WTC11 (cell line): ENCODE results near the gene CTDSP2. TPM values are rescaled to one million over a fixed set of nuclear protein-coding genes. Genes with fewer than 3 reads are reported as not detected.

Experiments used
- ATAC-seq: fragments of 200-7000 bp; cut with Tn5 transposase; 2 replicates; pipeline ENCODE4 v1.10.0; 2021; ENCODE audit warnings: mild to moderate bottlenecking, moderate library complexity
- CTCF ChIA-PET: fragments of 300-600 bp; sonication (Branson Sonifier 250); formaldehyde crosslinking; loops from one replicate; lab custom pipeline; 2021; ENCODE audit warnings: antibody characterized with exemption; lab: Charles Lee
- POLR2A ChIA-PET: fragments of 350-600 bp; sonication (Branson Sonifier 250); formaldehyde crosslinking; loops from one replicate; lab custom pipeline; 2021; ENCODE audit warnings: antibody characterized with exemption; lab: Charles Lee
- DNase-seq: peaks from one replicate; pipeline ENCODE4 v3.0.0; 2021; ENCODE audit warnings: low spot score
- H3K27ac Mint-ChIP-seq: 2 replicates; pipeline ENCODE4 v1.8.0; 2021; ENCODE audit warnings: mixed read lengths
- H3K27me3 Mint-ChIP-seq: 2 replicates; pipeline ENCODE4 v1.8.0; 2021; ENCODE audit warnings: low read depth, mild to moderate bottlenecking, moderate library complexity, mixed read lengths
- H3K36me3 Mint-ChIP-seq: 2 replicates; pipeline ENCODE4 v1.8.0; 2021; ENCODE audit warnings: mixed read lengths
- H3K4me1 Mint-ChIP-seq: 2 replicates; pipeline ENCODE4 v1.8.0; 2022; ENCODE audit warnings: mixed read lengths
- H3K4me3 Mint-ChIP-seq: 2 replicates; pipeline ENCODE4 v1.8.0; 2021; ENCODE audit warnings: mild to moderate bottlenecking, moderate library complexity, mixed read lengths
- H3K9me3 Mint-ChIP-seq: 2 replicates; pipeline ENCODE4 v1.8.0; 2021; ENCODE audit warnings: mixed read lengths
- ARID4B ChIP-seq: sonication (generic); formaldehyde crosslinking; IDR thresholded peaks from 2 replicates; pipeline ENCODE4 v1.8.0; 2023; ENCODE audit warnings: missing genetic modification reagents, mild to moderate bottlenecking, borderline replicate concordance
- ERG ChIP-seq: fragments of 250-450 bp; sonication (Bioruptor Pico); IDR thresholded peaks from 2 replicates; pipeline ENCODE4 v1.8.0; 2021; ENCODE audit warnings: mild to moderate bottlenecking
- FOXK1 ChIP-seq: sonication (generic); formaldehyde crosslinking; IDR thresholded peaks from 2 replicates; pipeline ENCODE4 v1.8.0; 2022; ENCODE audit warnings: mild to moderate bottlenecking, moderate library complexity, missing genetic modification reagents
- GTF2I ChIP-seq: fragments of 250-450 bp; sonication (Bioruptor Pico); conservative IDR thresholded peaks from 2 replicates; pipeline ENCODE4 v1.4.0; 2021; ENCODE audit warnings: mild to moderate bottlenecking
- NR3C1 ChIP-seq: sonication (generic); formaldehyde crosslinking; conservative IDR thresholded peaks from 2 replicates; pipeline ENCODE4 v1.8.1; 2023; ENCODE audit warnings: low read depth, mild to moderate bottlenecking, missing genetic modification reagents
- PREB ChIP-seq: sonication (generic); formaldehyde crosslinking; IDR thresholded peaks from 2 replicates; pipeline ENCODE4 v1.8.1; 2022; ENCODE audit warnings: mild to moderate bottlenecking, missing genetic modification reagents, moderate library complexity, borderline replicate concordance
- PRRX2 ChIP-seq: fragments of 250-450 bp; sonication (Bioruptor Pico); IDR thresholded peaks from 2 replicates; pipeline ENCODE4 v1.8.0; 2021; ENCODE audit warnings: mild to moderate bottlenecking
- RELA ChIP-seq: sonication (generic); formaldehyde crosslinking; IDR thresholded peaks from 2 replicates; pipeline ENCODE4 v1.8.1; 2022; ENCODE audit warnings: missing genetic modification reagents, mild to moderate bottlenecking, borderline replicate concordance
- STAT6 ChIP-seq: sonication (generic); formaldehyde crosslinking; conservative IDR thresholded peaks from 2 replicates; pipeline ENCODE4 v1.8.1; 2023; ENCODE audit warnings: mild to moderate bottlenecking, low read depth, missing genetic modification reagents, moderate library complexity
- TEAD1 ChIP-seq: sonication (generic); formaldehyde crosslinking; IDR thresholded peaks from 2 replicates; pipeline ENCODE4 v1.8.0; 2022; ENCODE audit warnings: mild to moderate bottlenecking, missing genetic modification reagents
- USF1 ChIP-seq: sonication (generic); formaldehyde crosslinking; IDR thresholded peaks from 2 replicates; pipeline ENCODE4 v1.8.0; 2022; ENCODE audit warnings: mild to moderate bottlenecking, missing genetic modification reagents
- ZNF263 ChIP-seq: sonication (generic); formaldehyde crosslinking; IDR thresholded peaks from 2 replicates; pipeline ENCODE4 v1.8.1; 2022; ENCODE audit warnings: low read depth, mild to moderate bottlenecking, moderate library complexity, missing genetic modification reagents
- ZNF317 ChIP-seq: sonication (generic); formaldehyde crosslinking; IDR thresholded peaks from 2 replicates; pipeline ENCODE4 v1.8.1; 2023; ENCODE audit warnings: low read depth, mild to moderate bottlenecking, moderate library complexity, missing genetic modification reagents, borderline replicate concordance
- total RNA-seq: library from RNA; stranded (reverse); gene quantifications from 3 replicates; pipeline ENCODE4 v1.2.3, GENCODE V29; 2021
- TF ChIP-seq, protein P1 (sequence below): sonication (generic); formaldehyde crosslinking; IDR thresholded peaks from 2 replicates; pipeline ENCODE4 v1.8.1; 2023; ENCODE audit warnings: mild to moderate bottlenecking, missing genetic modification reagents, moderate library complexity

CTDSP2 gene
- total RNA-seq, 1 experiment from 2014 or later = 122 TPM

DNA sequence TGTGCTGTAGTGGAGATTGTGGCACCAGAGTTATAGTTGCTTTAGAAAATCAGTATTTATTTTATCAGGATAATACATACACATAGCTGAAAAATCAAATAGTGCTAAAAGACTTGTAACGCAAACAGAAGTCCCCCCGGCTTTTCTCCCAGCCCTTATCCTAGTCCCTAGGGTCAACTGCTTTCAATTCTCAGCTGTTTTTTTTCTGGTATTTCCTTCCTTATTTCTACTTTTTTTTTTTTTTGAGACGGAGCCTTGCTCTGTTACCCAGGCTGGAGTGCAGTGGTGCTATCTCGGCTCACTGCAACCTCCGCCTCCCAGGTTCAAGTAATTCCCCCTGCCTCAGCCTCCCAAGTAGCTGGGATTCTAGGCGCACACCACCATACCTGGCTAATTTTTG, 8.4 kb upstream of the CTDSP2 start:
- H3K27ac Mint-ChIP-seq = no peak overlapping the region
- TF ChIP-seq STAT6 (CRISPR knock-in tag) (no peak), ERG (CRISPR knock-in tag) (no peak), ZNF317 (CRISPR knock-in tag) (no peak), USF1 (CRISPR knock-in tag) (no peak), NR3C1 (CRISPR knock-in tag) (no peak)
- TF ChIP-seq, protein P1, sequence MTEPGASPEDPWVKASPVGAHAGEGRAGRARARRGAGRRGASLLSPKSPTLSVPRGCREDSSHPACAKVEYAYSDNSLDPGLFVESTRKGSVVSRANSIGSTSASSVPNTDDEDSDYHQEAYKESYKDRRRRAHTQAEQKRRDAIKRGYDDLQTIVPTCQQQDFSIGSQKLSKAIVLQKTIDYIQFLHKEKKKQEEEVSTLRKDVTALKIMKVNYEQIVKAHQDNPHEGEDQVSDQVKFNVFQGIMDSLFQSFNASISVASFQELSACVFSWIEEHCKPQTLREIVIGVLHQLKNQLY (CRISPR knock-in tag) = no peak
- ATAC-seq (no peak), DNase-seq (no peak)
- ChIA-PET CTCF (interaction anchor here (0.7 to 4.8 kb wide), 6 partner anchors 10 to 98 kb away, joined by 3 to 40 read pairs (median 4); no protein-coding TSS in a partner anchor), POLR2A (interaction anchor here (3.1 kb wide), 1 partner anchor 10 kb away, joined by 16 read pairs; no protein-coding TSS in a partner anchor)
- no peak overlapping the region for H3K4me3 Mint-ChIP-seq
- peaks cover 21% of the 10 kb centered on the region for H3K27me3 Mint-ChIP-seq
- H3K9me3 Mint-ChIP-seq = peaks cover 9% of the 10 kb centered on the region
- no peaks in the 10 kb centered on the region for H3K36me3 Mint-ChIP-seq
- peaks cover 34% of the 10 kb centered on the region for H3K4me1 Mint-ChIP-seq

DNA sequence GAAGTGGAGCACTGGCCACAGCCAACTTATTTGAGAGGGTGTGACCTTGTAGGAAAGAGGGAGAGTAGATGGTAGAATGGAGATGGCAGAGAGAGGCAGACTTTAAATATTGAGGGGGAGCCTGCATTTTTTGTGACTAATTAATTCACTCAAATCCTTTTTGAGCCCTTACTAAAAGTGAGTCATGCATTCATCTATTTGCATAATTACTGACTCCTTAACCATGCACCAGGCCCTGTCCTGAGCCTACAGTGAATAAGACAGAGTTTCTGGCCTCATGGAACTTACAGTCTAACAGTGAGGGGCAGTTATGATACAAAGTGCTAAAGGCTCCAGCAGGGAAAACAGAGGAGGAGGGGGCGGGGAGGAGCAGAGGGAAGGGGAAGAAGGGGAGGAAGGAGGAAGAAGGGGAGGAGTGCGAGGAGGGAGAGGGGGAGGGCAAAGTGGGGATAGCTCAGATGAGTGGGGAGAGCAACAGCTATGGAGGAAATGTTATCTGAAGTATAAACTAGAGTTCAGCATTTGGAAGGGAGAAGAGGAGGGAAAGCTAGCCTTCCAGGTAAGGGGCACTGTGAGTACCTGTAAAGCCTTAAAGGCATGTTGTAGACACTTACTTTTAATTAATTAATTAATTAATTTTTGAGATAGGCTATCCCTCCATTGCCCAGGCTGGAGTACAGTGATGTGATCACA, 7.5 kb upstream of the CTDSP2 start:
- Mint-ChIP-seq H3K36me3 (no peaks in the 10 kb centered on the region), H3K27me3 (peaks cover 25% of the 10 kb centered on the region), H3K9me3 (peaks cover 9% of the 10 kb centered on the region), H3K27ac (peak overlapping the region; percentile 30; the same call in 1 of the 2 replicates), H3K4me1 (peaks cover 34% of the 10 kb centered on the region), H3K4me3 (peak overlapping the region; percentile 66; the same call in 1 of the 2 replicates)
- CTCF ChIA-PET = interaction anchor here (0.5 to 4.8 kb wide), 14 partner anchors 8 to 112 kb away, joined by 3 to 58 read pairs (median 10); no protein-coding TSS in a partner anchor
- POLR2A ChIA-PET = interaction anchor here (0.9 to 3.1 kb wide), 5 partner anchors 9 to 35 kb away, joined by 3 to 29 read pairs (median 9); no protein-coding TSS in a partner anchor
- ATAC-seq = no peak
- peak; percentile 51; the same call in 1 of the 2 replicates for TF ChIP-seq ZNF263 (CRISPR knock-in tag)
- TF ChIP-seq PRRX2 (CRISPR knock-in tag) = no peak
- DNase-seq = no peak

GRCh38 chr12:57852620-57853500, 6.3 kb upstream of the CTDSP2 start:
- ATAC-seq (peak; percentile 82), DNase-seq (peak; percentile 83)
- Mint-ChIP-seq H3K36me3 (no peaks in the 10 kb centered on the region), H3K9me3 (peaks cover 9% of the 10 kb centered on the region), H3K4me1 (peaks cover 40% of the 10 kb centered on the region), H3K27me3 (peaks cover 25% of the 10 kb centered on the region), H3K4me3 (peak overlapping the region; percentile 66), H3K27ac (peak overlapping the region; percentile 91)
- ChIA-PET CTCF (interaction anchor here (0.5 to 4.8 kb wide), 20 partner anchors 9 to 111 kb away, joined by 3 to 58 read pairs (median 4); no protein-coding TSS in a partner anchor), POLR2A (interaction anchor here (0.5 to 3.1 kb wide), 11 partner anchors 8 to 339 kb away, joined by 3 to 29 read pairs (median 5); partner anchors contain the start of genes EEF1AKMT3 and METTL1)
- TF ChIP-seq ARID4B (0 out of 2 replicates have a peak, but pooled peaks have one; percentile 25), TEAD1 (CRISPR knock-in tag) (peak; percentile 81; the same call in 1 of the 2 replicates), GTF2I (CRISPR knock-in tag) (no peak), FOXK1 (CRISPR knock-in tag) (peak; percentile 75; the same call in 1 of the 2 replicates), RELA (no peak), PREB (CRISPR knock-in tag) (no peak)
